HG03432 (cell line): ENCODE data around the gene ADSL.
"Not testable (repeated sequence)": the region's sequence is repeated elsewhere in the genome, so short reads cannot be mapped to it uniquely, and the experiment has no call there.

Experiments used
- ATAC-seq: cut with Tn5 transposase; IDR thresholded peaks from one replicate; pipeline ENCODE4 v1.9.1; 2021; ENCODE audit warnings: mild to moderate bottlenecking, moderate library complexity; ENCODE audit not compliant: unreplicated experiment

The ADSL gene

GRCh38 chr22:40346185-40347118, at the start of gene ADSL:
ADSL (plus strand) TSS chr22:40346500; CDS start chr22:40346559, 59 bp downstream.
- peak; percentile 91 for ATAC-seq

GRCh38 chr22:40300316-40300715, 46.0 kb upstream of the ADSL start:
- ATAC-seq: no peak

GRCh38 chr22:40300884-40301672, 45.2 kb upstream of the ADSL start:
- peak; percentile 71 for ATAC-seq

- no peak for ATAC-seq
These were observed 44.2 kb upstream of the ADSL start for GRCh38 chr22:40302149-40302548.

- no peak for ATAC-seq
These were observed 40.7 kb upstream of the ADSL start for GRCh38 chr22:40305625-40306024.

- ATAC-seq: no peak
These were observed 37.2 kb upstream of the ADSL start for GRCh38 chr22:40308999-40309573.

GRCh38 chr22:40309631-40310030, 36.7 kb upstream of the ADSL start:
- no peak for ATAC-seq

- ATAC-seq: no peak
These were observed 36.1 kb upstream of the ADSL start for GRCh38 chr22:40310081-40310767.

- no peak for ATAC-seq
These were observed 35.6 kb upstream of the ADSL start for GRCh38 chr22:40310768-40311120.

- not testable (repeated sequence) for ATAC-seq
These were observed 34.7 kb upstream of the ADSL start for GRCh38 chr22:40311646-40312045.

GRCh38 chr22:40312050-40312449, 34.2 kb upstream of the ADSL start:
- no peak for ATAC-seq

GRCh38 chr22:40313007-40313406, 33.3 kb upstream of the ADSL start:
- no peak for ATAC-seq

GRCh38 chr22:40314041-40314440, 32.3 kb upstream of the ADSL start:
- no peak for ATAC-seq

- no peak for ATAC-seq
These were observed 25.6 kb upstream of the ADSL start for GRCh38 chr22:40320687-40321086.

GRCh38 chr22:40322021-40322420, 24.3 kb upstream of the ADSL start:
- no peak for ATAC-seq

- no peak for ATAC-seq
These were observed 23.4 kb upstream of the ADSL start for GRCh38 chr22:40322818-40323447.

- no peak for ATAC-seq
These were observed 22.6 kb upstream of the ADSL start for GRCh38 chr22:40323681-40324171.

- ATAC-seq: no peak
These were observed 21.6 kb upstream of the ADSL start for GRCh38 chr22:40324468-40325305.

GRCh38 chr22:40325315-40325714, 21.0 kb upstream of the ADSL start:
- ATAC-seq: no peak
